ENCODE results near the gene ARHGEF28. TPM values are rescaled to one million over a fixed set of nuclear protein-coding genes. Genes with fewer than 3 reads are reported as not detected.

Gene ARHGEF28
- polyA plus RNA-seq, 3 donors: not detected

GRCh38 chr5:73722231-73722630, 96.2 kb downstream of the ARHGEF28 start:
- Histone ChIP-seq H3K4me2 (replicated peaks; ENCODE audit: extremely low read depth, low read length, poor library complexity, severe bottlenecking) (no peak overlapping the region), H3K4me3 (replicated peaks in 1 of 3; ENCODE audit: low read depth in 2 of 3, low read length in 3 of 3) (no peak overlapping the region), H3K9ac (ENCODE audit: insufficient read depth, low read length, poor library complexity, severe bottlenecking) (no peak overlapping the region), H3K27me3 (ENCODE audit: control insufficient read depth in 2 of 2, insufficient read depth in 2 of 2, low read length in 2 of 2) (no peaks in the 10 kb centered on the region), H3K4me1 (ENCODE audit: control insufficient read depth in 1 of 2, insufficient read depth in 2 of 2, low read length in 2 of 2) (no peaks in the 10 kb centered on the region), H3K27ac (ENCODE audit: low read depth in 1 of 2, low read length in 2 of 2) (no peak overlapping the region), H3K36me3 (replicated peaks in 1 of 2; ENCODE audit: control insufficient read depth in 1 of 2, insufficient read depth in 2 of 2, low read length in 2 of 2) (no peaks in the 10 kb centered on the region), H2AFZ (ENCODE audit: insufficient read depth, low read depth, low read length, poor library complexity, severe bottlenecking) (no peak overlapping the region), H4K20me1 (ENCODE audit: insufficient read depth, low read length) (no peaks in the 10 kb centered on the region), H3K9me3 (replicated peaks in 1 of 2; ENCODE audit: control insufficient read depth in 1 of 2, insufficient read depth in 1 of 2, low read length in 2 of 2) (no peaks in the 10 kb centered on the region), H3K79me2 (ENCODE audit: insufficient read depth, low read length) (no peaks in the 10 kb centered on the region)
- Mint-ChIP-seq H3K4me3 (no peak overlapping the region), H3K9me3 (no peaks in the 10 kb centered on the region), H3K4me1 (no peaks in the 10 kb centered on the region), H3K36me3 (no peaks in the 10 kb centered on the region), H3K27me3 (ENCODE audit: low read depth in 3 of 3) (peaks cover 0 to 3% (median 1%) of the 10 kb centered on the region in 3 donors), H3K27ac (no peak overlapping the region)
- TF ChIP-seq CTCF (IDR thresholded peaks at IDR 0.05): no peak
- no peak for DNase-seq
- no CpG with 5 or more reads among the region's 1 CpG for WGBS (ENCODE audit: insufficient coverage)
- intact Hi-C loops (cut with micrococcal nuclease): no loop called here

GRCh38 chr5:73726071-73726470, 100.1 kb downstream of the ARHGEF28 start:
- H3K27ac Mint-ChIP-seq: no peak overlapping the region
- no peak overlapping the region for H3K4me2 ChIP-seq (replicated peaks; ENCODE audit: extremely low read depth, low read length, poor library complexity, severe bottlenecking)
- H3K9ac ChIP-seq (ENCODE audit: insufficient read depth, low read length, poor library complexity, severe bottlenecking): no peak overlapping the region
- no peak overlapping the region for H3K4me3 Mint-ChIP-seq
- no peak overlapping the region for H3K4me3 ChIP-seq (replicated peaks in 1 of 3; ENCODE audit: low read depth in 2 of 3, low read length in 3 of 3)
- H3K9me3 Mint-ChIP-seq: no peaks in the 10 kb centered on the region
- H3K27me3 ChIP-seq (ENCODE audit: control insufficient read depth in 2 of 2, insufficient read depth in 2 of 2, low read length in 2 of 2): no peaks in the 10 kb centered on the region
- no peaks in the 10 kb centered on the region for H3K36me3 ChIP-seq (replicated peaks in 1 of 2; ENCODE audit: control insufficient read depth in 1 of 2, insufficient read depth in 2 of 2, low read length in 2 of 2)
- H3K27ac ChIP-seq (ENCODE audit: low read depth in 1 of 2, low read length in 2 of 2): no peak overlapping the region
- no peaks in the 10 kb centered on the region for H3K36me3 Mint-ChIP-seq
- no peaks in the 10 kb centered on the region for H3K79me2 ChIP-seq (ENCODE audit: insufficient read depth, low read length)
- no peak overlapping the region for H2AFZ ChIP-seq (ENCODE audit: insufficient read depth, low read depth, low read length, poor library complexity, severe bottlenecking)
- DNase-seq: no peak
- intact Hi-C loops (cut with micrococcal nuclease): no loop called here
- TF ChIP-seq CTCF (IDR thresholded peaks at IDR 0.05): no peak
- H3K9me3 ChIP-seq (replicated peaks in 1 of 2; ENCODE audit: control insufficient read depth in 1 of 2, insufficient read depth in 1 of 2, low read length in 2 of 2): no peaks in the 10 kb centered on the region
- H3K4me1 ChIP-seq (ENCODE audit: control insufficient read depth in 1 of 2, insufficient read depth in 2 of 2, low read length in 2 of 2): no peaks in the 10 kb centered on the region
- no peaks in the 10 kb centered on the region for H3K4me1 Mint-ChIP-seq
- no peaks in the 10 kb centered on the region for H4K20me1 ChIP-seq (ENCODE audit: insufficient read depth, low read length)
- peaks cover 0 to 3% (median 2%) of the 10 kb centered on the region in 3 donors for H3K27me3 Mint-ChIP-seq (ENCODE audit: low read depth in 3 of 3)

Measured in CD14-positive monocyte (primary cell).